HG03469 (cell line): ENCODE data around the gene CBX7.

Experiments used
- ATAC-seq: cut with Tn5 transposase; IDR thresholded peaks from one replicate; pipeline ENCODE4 v1.9.1; 2021; ENCODE audit warnings: mild to moderate bottlenecking, moderate library complexity, moderate number of reproducible peaks; ENCODE audit not compliant: unreplicated experiment

The CBX7 gene

GRCh38 chr22:39094717-39095389, 57.6 kb downstream of the CBX7 start:
- no peak for ATAC-seq

- no peak for ATAC-seq
Observed at GRCh38 chr22:39092111-39092862, 60.2 kb downstream of the CBX7 start.

GRCh38 chr22:39091126-39092081, 61.1 kb downstream of the CBX7 start:
- no peak for ATAC-seq

GRCh38 chr22:39090426-39091064, 61.9 kb downstream of the CBX7 start:
- no peak for ATAC-seq

- ATAC-seq: no peak
Observed at GRCh38 chr22:39089928-39090327, 62.6 kb downstream of the CBX7 start.

GRCh38 chr22:39088685-39089032, 63.8 kb downstream of the CBX7 start:
- ATAC-seq: no peak

GRCh38 chr22:39087881-39088684, 64.4 kb downstream of the CBX7 start:
- ATAC-seq: no peak

GRCh38 chr22:39087098-39087497, 65.4 kb downstream of the CBX7 start:
- no peak for ATAC-seq

- no peak for ATAC-seq
Observed at GRCh38 chr22:39084666-39085065, 67.8 kb downstream of the CBX7 start.

- ATAC-seq: no peak
Observed at GRCh38 chr22:39083212-39084165, 69.0 kb downstream of the CBX7 start.

- no peak for ATAC-seq
Observed at GRCh38 chr22:39081598-39081997, 70.9 kb downstream of the CBX7 start.

GRCh38 chr22:39081016-39081415, 71.5 kb downstream of the CBX7 start:
- ATAC-seq: no peak
